ENCODE results near the gene SORCS3. TPM values are rescaled to one million over a fixed set of nuclear protein-coding genes. Genes with fewer than 3 reads are reported as not detected.

SORCS3 gene
- total and polyA plus RNA-seq, 9 of the 15 experiments (the other 6 are each of a cell fraction or from before 2014, with no cell fraction given) = not detected

GRCh38 chr10:104906112-104906511, 265.0 kb downstream of the SORCS3 start:
- POLR2A ChIA-PET = no interaction called here
- CTCF ChIA-PET (ENCODE audit: low intra/inter-chr PET ratio) = no interaction called here
- Histone ChIP-seq H3K27me3 (ENCODE audit: control insufficient read depth in 2 of 2, insufficient read depth in 2 of 2, low read length in 2 of 2) (no peaks in the 10 kb centered on the region), H3K79me2 (ENCODE audit: control insufficient read depth, insufficient read depth, low read length) (no peaks in the 10 kb centered on the region), H3K9me1 (ENCODE audit: control insufficient read depth, insufficient read depth, low read length) (no peaks in the 10 kb centered on the region), H3K27ac (ENCODE audit: extremely low read depth, low read depth, low read length) (no peak overlapping the region), H3K4me1 (replicated peaks in 1 of 2; ENCODE audit: control insufficient read depth in 2 of 2, insufficient read depth in 2 of 2, low read length in 2 of 2) (no peaks in the 10 kb centered on the region), H2AFZ (ENCODE audit: low read depth, low read length) (no peak overlapping the region), H3K4me3 (no peak overlapping the region), H3K9ac (ENCODE audit: insufficient read depth in 1 of 2, low read depth in 2 of 2, low read length in 2 of 2) (no peak overlapping the region), H3K9me3 (replicated peaks; ENCODE audit: control insufficient read depth, insufficient read depth, low read depth, low read length) (no peaks in the 10 kb centered on the region), H4K20me1 (replicated peaks; ENCODE audit: control insufficient read depth, insufficient read depth, low read length) (no peaks in the 10 kb centered on the region), H3K4me2 (ENCODE audit: insufficient read depth, low read length) (no peak overlapping the region), H3K36me3 (ENCODE audit: control insufficient read depth, insufficient read depth, low read length) (no peaks in the 10 kb centered on the region)
- no peak for TF ChIP-seq TCF3 (CRISPR knock-in tag; IDR thresholded peaks at IDR 0.05)
- TF ChIP-seq E2F4 (CRISPR knock-in tag; IDR thresholded peaks at IDR 0.05; ENCODE audit: low read depth) = no peak
- no peak for TF ChIP-seq BDP1 (IDR thresholded peaks at IDR 0.05; ENCODE audit: insufficient read depth, insufficient read length)
- no peak for TF ChIP-seq ATF6 (CRISPR knock-in tag; IDR thresholded peaks at IDR 0.05)
- TF ChIP-seq CXXC5 (CRISPR knock-in tag; IDR thresholded peaks at IDR 0.05) = no peak
- TF ChIP-seq EWSR1 (IDR thresholded peaks at IDR 0.05; ENCODE audit: borderline replicate concordance, low read depth, partially characterized antibody) = no peak
- TF ChIP-seq KLF6 (CRISPR knock-in tag; IDR thresholded peaks at IDR 0.05; ENCODE audit: borderline replicate concordance) = no peak
- TF ChIP-seq SMARCC2 (IDR thresholded peaks at IDR 0.05; ENCODE audit: low read depth) = no peak
- TF ChIP-seq PTTG1 (tag; IDR thresholded peaks at IDR 0.05; ENCODE audit: low read depth) = no peak
- WGBS (ENCODE audit: insufficient coverage, low coverage, missing lambda C conversion rate) = 0% methylated on average over 3 of the region's 3 CpGs
- DNase-seq (ENCODE audit: extremely low read depth in 1 of 4, low spot score in 3 of 4) = no peak
- BruUV-seq (replicated peaks) = no TSS peak
- no peak for ATAC-seq
- in situ Hi-C loops (cut with MboI) = no loop called here
- FAIRE-seq = no peak
- intact Hi-C loops (cut with micrococcal nuclease) = no loop called here

Measured in K562 (cell line).